ENCODE results near the gene ABCA7.
A peak's percentile ranks its signal among the peaks of the same experiment; 100 is the strongest.

ABCA7 gene

DNA sequence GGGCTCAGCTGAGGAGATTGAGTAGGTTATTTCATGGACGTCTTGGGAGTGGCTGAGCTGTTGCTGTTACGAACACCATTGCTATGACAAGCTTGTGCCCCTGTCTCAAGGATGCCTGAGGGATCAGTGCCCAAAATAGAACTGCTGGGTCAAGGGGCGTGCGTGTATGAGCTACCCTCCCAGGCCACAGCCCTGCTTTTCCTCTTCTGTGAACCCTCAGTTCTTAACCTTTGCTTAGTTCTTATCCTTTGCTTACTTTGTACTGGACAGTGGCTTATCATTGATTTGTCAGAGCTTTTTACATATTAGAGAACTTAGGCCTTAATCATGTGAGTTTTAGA lies 36.1 kb downstream of the ABCA7 start:
- DNase-seq (ENCODE audit: insufficient read length, low spot score): no peak
- FAIRE-seq: no peak

DNA sequence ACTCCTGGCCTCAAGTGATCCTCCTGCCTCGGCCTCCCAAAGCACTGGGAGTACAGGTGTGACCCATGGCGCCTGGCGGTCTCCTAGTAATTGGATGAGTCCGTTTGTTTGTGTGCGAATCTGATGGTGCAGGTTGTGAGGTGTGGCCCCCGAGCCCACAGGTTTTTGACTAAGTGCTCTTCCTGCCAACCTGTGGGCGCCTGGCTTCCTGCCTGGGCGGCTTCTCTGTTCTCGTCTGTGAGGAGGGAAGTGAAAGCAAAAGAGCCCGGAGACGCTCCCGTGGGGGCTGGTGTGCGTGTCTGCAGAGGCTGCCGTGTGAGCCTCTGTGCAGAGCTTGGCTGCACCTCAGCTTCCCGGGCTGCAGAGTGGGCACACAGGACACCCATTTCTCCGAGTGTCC lies 37.0 kb downstream of the ABCA7 start:
- TF ChIP-seq PAX5 (IDR thresholded peaks at IDR 0.05; ENCODE audit: insufficient read depth, low read length, severe bottlenecking) (peak; percentile 49), TAF1 (IDR thresholded peaks at IDR 0.05; ENCODE audit: low read depth, low read length) (no peak), SPI1 (IDR thresholded peaks at IDR 0.05; ENCODE audit: low read depth, low read length) (peak; percentile 97)
- peak; percentile 88 for FAIRE-seq
- peak; percentile 95 for DNase-seq (ENCODE audit: insufficient read length, low spot score)

More for the DNA sequence above, 36.1 kb downstream of the ABCA7 start:
- TF ChIP-seq PAX5 (IDR thresholded peaks at IDR 0.05; ENCODE audit: insufficient read depth, low read length, severe bottlenecking): no peak
- TF ChIP-seq POLR2AphosphoS5 (IDR thresholded peaks at IDR 0.05; ENCODE audit: low read depth, low read length): no peak

DNA sequence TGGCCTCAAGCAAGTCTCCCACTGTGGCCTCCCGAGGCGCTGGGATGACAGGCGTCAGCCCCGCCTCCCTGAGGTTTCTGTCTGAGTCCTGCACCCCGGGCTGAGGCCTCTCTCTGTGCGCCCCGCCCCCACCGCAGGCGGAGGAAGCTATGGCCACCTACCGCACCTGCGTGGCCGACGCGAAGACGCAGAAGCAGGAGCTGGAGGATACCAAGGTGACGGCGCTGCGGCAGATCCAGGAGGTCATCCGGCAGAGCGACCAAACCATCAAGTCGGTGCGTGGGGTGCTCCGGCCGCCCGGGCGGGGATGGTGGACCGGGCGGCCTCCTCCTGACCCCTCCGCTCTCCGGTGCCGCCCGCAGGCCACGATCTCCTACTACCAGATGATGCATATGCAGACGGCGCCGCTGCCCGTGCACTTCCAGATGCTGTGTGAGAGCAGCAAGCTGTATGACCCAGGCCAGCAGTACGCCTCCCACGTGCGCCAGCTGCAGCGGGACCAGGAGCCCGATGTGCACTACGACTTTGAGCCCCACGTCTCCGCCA lies 39.7 kb downstream of the ABCA7 start:
- no peak for DNase-seq (ENCODE audit: insufficient read length, low spot score)
- FAIRE-seq: no peak

DNA sequence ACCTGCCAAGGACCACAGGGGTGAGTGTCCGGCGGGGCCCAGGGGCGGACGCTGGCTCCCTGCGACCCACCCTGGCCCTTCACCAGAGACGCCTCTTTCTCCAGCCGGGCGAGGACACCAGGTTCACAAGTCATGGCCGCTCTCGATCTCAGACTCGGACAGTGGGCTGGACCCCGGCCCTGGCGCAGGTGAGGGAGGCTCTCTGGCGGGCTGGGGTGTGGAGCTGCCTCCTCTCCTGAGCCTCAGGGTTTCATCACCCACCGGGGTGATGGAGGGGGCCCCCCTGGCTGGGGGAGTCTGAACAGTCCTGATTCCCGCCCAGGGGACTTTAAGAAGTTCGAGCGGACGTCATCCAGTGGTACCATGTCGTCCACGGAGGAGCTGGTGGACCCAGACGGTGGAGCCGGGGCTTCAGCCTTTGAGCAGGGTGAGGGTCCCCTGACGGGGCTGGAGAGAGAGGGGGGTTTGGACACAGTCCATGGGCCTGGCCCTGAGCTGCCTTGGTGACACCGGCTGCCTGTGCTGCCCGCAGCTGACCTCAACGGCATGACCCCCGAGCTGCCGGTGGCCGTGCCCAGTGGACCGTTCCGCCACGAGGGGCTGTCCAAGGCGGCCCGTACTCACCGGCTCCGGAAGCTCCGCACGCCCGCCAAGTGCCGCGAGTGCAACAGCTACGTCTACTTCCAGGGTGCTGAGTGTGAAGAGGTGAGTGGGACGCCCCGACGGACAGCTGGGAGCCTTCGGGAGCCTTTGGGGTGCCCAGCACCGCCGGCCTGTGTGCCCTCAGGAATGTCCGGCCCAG lies 40.7 kb downstream of the ABCA7 start:
- TF ChIP-seq PAX5 (IDR thresholded peaks at IDR 0.05; ENCODE audit: insufficient read depth, low read length, severe bottlenecking): no peak
- no peak for TF ChIP-seq SPI1 (IDR thresholded peaks at IDR 0.05; ENCODE audit: low read depth, low read length)
- no peak for TF ChIP-seq POU2F2 (IDR thresholded peaks at IDR 0.05; ENCODE audit: low read depth, low read length)
- no peak for TF ChIP-seq POLR2A (IDR thresholded peaks at IDR 0.05; ENCODE audit: low read depth, low read length)
- no peak for TF ChIP-seq TAF1 (IDR thresholded peaks at IDR 0.05; ENCODE audit: low read depth, low read length)
- no peak for DNase-seq (ENCODE audit: insufficient read length, low spot score)
- no peak for FAIRE-seq

More for the DNA sequence above, 39.7 kb downstream of the ABCA7 start:
- no peak for TF ChIP-seq POLR2AphosphoS5 (IDR thresholded peaks at IDR 0.05; ENCODE audit: low read depth, low read length)

DNA sequence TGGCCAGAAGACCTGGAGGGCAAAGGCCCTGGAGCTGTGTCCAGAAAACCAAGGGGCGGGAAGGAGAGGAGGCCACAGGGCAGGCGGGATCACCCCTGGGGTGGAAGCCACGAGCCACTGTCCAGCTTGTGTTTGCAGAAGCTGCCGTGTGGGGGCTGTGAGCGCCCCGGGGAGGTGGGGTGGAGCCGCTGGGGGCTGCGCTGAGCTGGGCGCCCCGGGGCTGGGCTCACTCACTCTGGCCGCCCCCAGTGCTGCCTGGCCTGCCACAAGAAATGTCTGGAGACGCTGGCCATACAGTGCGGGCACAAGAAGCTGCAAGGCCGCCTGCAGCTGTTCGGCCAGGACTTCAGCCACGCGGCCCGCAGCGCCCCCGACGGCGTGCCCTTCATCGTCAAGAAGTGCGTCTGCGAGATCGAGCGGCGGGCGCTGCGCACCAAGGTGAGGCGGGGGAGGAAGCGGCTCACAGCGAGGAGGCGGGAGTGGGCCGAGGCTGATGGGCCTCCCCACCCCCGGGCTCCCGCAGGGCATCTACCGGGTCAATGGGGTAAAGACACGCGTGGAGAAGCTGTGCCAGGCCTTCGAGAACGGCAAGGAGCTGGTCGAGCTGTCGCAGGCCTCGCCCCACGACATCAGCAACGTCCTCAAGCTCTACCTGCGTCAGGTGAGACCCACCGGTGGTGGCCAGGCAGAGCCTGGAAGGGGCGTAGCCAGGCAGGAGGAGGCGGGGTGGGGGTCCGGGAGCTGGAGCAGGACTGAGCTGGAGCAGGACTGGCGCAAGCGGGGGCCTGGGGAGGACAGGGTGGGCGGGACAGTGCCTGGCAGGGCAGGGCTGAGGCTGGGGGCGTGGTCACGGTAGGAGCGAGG lies 41.6 kb downstream of the ABCA7 start:
- FAIRE-seq (no peak), DNase-seq (ENCODE audit: insufficient read length, low spot score) (no peak)
- TF ChIP-seq POLR2A (IDR thresholded peaks at IDR 0.05; ENCODE audit: low read depth, low read length) (no peak), POLR2AphosphoS5 (IDR thresholded peaks at IDR 0.05; ENCODE audit: low read depth, low read length) (no peak), TAF1 (IDR thresholded peaks at IDR 0.05; ENCODE audit: low read depth, low read length) (no peak), PAX5 (IDR thresholded peaks at IDR 0.05; ENCODE audit: insufficient read depth, low read length, severe bottlenecking) (no peak), SPI1 (IDR thresholded peaks at IDR 0.05; ENCODE audit: low read depth, low read length) (no peak), POU2F2 (IDR thresholded peaks at IDR 0.05; ENCODE audit: low read depth, low read length) (no peak)

DNA sequence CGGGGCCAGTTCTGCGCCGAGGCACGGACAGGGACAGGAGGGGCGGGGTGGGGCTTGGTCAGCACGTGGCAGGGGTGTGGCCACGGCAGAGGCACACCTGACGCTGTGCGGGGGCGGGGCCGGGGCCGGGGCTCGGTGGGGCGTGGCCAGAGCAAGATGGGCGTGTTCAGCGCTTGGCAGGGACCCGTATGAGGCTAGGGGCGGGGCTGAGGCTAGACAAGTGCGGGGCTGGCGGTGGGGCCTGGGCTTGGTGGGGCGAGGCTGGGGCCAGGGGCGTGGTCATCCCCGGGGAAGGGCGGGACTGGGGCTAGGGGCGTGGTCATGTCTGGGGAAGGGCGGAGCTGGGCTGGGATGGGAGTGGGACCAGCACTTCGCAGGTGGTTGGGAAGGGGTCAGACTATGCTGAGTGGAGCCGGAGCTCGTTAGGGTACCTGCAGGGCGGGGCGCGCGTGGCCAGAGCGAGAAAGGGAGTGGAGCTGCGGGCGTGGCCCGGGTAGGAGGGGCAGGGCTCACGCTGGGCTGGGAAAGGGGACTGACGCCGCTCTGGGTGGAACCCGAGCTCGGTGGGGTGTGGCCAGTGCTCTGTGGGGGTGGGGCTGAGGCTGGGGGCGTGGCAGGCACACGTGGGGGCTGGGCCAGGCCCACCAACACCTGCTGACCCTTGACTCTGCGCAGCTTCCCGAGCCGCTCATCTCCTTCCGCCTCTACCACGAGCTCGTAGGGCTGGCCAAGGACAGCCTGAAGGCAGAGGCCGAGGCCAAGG lies 42.4 kb downstream of the ABCA7 start:
- DNase-seq (ENCODE audit: insufficient read length, low spot score): peak; percentile 87
- TF ChIP-seq TAF1 (IDR thresholded peaks at IDR 0.05; ENCODE audit: low read depth, low read length) (no peak), POLR2A (IDR thresholded peaks at IDR 0.05; ENCODE audit: low read depth, low read length) (no peak), SPI1 (IDR thresholded peaks at IDR 0.05; ENCODE audit: low read depth, low read length) (no peak), POLR2AphosphoS5 (IDR thresholded peaks at IDR 0.05; ENCODE audit: low read depth, low read length) (no peak), POU2F2 (IDR thresholded peaks at IDR 0.05; ENCODE audit: low read depth, low read length) (no peak), PAX5 (IDR thresholded peaks at IDR 0.05; ENCODE audit: insufficient read depth, low read length, severe bottlenecking) (no peak)
- peak; percentile 86 for FAIRE-seq

DNA sequence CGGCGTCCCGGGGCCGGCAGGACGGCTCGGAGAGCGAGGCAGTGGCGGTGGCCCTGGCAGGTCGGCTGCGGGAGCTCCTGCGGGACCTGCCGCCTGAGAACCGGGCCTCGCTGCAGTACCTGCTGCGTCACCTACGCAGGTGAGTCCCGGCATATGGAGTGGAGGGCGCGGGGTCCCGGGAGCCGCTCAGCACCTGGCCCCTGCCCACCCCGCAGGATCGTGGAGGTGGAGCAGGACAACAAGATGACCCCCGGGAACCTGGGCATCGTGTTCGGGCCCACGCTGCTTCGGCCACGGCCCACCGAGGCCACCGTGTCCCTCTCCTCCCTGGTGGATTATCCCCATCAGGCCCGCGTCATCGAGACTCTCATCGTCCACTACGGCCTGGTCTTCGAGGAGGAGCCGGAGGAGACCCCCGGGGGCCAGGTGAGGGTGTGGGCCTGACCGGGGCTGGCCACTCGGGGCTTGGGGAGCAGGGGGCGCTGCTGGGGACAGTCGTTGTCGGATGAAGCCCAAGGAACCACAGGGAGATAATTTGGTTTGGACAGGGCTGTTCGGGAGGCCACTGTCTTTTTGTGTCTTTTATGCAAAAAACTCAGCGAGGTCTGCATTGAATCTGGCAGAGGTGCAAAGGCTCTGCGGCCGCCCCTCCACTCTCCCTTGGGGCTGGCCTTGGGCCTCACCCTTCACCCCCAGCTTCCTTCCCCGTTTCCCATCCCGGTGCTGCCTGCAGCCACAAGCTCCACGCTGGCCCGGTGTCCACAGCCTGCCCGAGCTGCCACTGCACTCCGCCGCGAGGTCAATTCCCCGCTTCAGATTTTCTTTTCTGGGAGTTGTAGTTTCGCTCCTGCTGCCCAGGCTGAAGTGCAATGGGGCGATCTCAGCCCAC lies 43.3 kb downstream of the ABCA7 start:
- FAIRE-seq: no peak
- no peak for DNase-seq (ENCODE audit: insufficient read length, low spot score)
- TF ChIP-seq POLR2A (IDR thresholded peaks at IDR 0.05; ENCODE audit: low read depth, low read length) (no peak), POU2F2 (IDR thresholded peaks at IDR 0.05; ENCODE audit: low read depth, low read length) (0 out of 2 replicates have a peak, but pooled peaks have one; percentile 49)

DNA sequence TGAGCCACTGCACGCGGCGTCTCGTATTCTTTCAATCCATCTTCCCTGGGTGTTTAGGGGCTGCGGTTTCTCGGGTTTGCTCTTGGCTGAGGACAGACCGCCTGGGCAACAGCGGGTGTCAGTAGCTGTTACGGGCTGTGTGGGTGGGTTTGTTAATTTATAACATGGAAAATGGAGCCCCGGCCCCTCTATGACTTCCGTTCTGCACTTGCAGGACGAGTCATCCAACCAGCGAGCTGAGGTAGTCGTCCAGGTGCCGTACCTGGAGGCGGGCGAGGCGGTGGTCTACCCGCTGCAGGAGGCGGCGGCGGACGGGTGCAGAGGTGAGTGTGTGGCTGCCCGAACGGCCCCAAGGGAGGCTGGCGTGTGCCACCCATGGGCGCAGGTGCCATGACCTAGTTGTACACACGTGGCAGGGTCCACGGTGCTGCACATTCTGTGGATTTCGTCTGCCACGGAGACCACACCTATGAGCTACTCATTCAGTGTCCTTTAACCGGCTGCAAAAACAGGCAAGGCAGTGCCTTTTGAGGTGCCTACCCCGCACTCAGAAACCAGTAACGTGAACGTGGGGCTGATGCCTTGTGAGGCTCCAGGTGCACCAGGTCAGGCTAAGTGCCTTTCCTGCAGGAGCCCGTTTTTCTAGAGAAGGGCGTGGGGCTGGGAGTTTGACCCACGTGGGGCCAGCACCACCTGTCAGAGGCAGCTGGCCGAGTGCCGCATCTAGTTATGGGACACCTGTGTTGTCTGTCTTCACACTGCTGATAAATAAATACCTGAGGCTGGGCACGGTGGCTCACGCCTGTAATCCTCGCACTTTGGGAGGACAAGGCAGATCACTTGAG lies 44.3 kb downstream of the ABCA7 start:
- FAIRE-seq (peak; percentile 58), DNase-seq (ENCODE audit: insufficient read length, low spot score) (no peak)
- TF ChIP-seq TAF1 (IDR thresholded peaks at IDR 0.05; ENCODE audit: low read depth, low read length) (no peak), POLR2A (IDR thresholded peaks at IDR 0.05; ENCODE audit: low read depth, low read length) (no peak), POLR2AphosphoS5 (IDR thresholded peaks at IDR 0.05; ENCODE audit: low read depth, low read length) (0 out of 2 replicates have a peak, but pooled peaks have one; percentile 24)

All from GM12891 (cell line).